SK-N-SH treated with all-trans-retinoic acid at 6 μM for 48 hours (cell line): ENCODE data around the gene C9orf40.

Source experiments
- BACH2 ChIP-seq: fragments of 250-450 bp; sonication (Bioruptor Pico); IDR thresholded peaks from 2 replicates; pipeline ENCODE4 v1.9.0; 2021; ENCODE audit warnings: mild to moderate bottlenecking, borderline replicate concordance
- CSDC2 ChIP-seq: fragments of 250-450 bp; sonication (Bioruptor Pico); IDR thresholded peaks from 2 replicates; pipeline ENCODE4 v1.5.0; 2020; ENCODE audit warnings: mild to moderate bottlenecking, moderate library complexity
- OSR1 ChIP-seq: fragments of 250-450 bp; sonication (Bioruptor Pico); IDR thresholded peaks from 2 replicates; pipeline ENCODE4 v1.8.0; 2022; ENCODE audit warnings: moderate library complexity, mild to moderate bottlenecking, inconsistent platforms
- PATZ1 ChIP-seq: fragments of 250-450 bp; sonication (Bioruptor Pico); IDR thresholded peaks from 2 replicates; pipeline ENCODE4 v1.8.0; 2020; ENCODE audit warnings: mild to moderate bottlenecking, moderate library complexity, borderline replicate concordance
- POU6F1 ChIP-seq: fragments of 250-450 bp; sonication (Bioruptor Pico); IDR thresholded peaks from 2 replicates; pipeline ENCODE4 v1.8.0; 2021; ENCODE audit warnings: low read depth, mild to moderate bottlenecking, moderate library complexity, borderline replicate concordance
- PPARA ChIP-seq: fragments of 250-450 bp; sonication (Bioruptor Pico); IDR thresholded peaks from 2 replicates; pipeline ENCODE4 v1.5.0; 2020; ENCODE audit warnings: mild to moderate bottlenecking, borderline replicate concordance
- SNAI2 ChIP-seq: fragments of 250-450 bp; sonication (Bioruptor Pico); IDR thresholded peaks from 2 replicates; pipeline ENCODE4 v1.5.0; 2020; ENCODE audit warnings: mild to moderate bottlenecking, moderate library complexity
- TOX ChIP-seq: fragments of 250-450 bp; sonication (Bioruptor Pico); IDR thresholded peaks from 2 replicates; pipeline ENCODE4 v1.8.0; 2021; ENCODE audit warnings: mild to moderate bottlenecking, moderate library complexity, borderline replicate concordance
- ZC3H10 ChIP-seq: fragments of 250-450 bp; sonication (Bioruptor Pico); IDR thresholded peaks from 2 replicates; pipeline ENCODE4 v1.5.1; 2021; ENCODE audit warnings: mild to moderate bottlenecking, moderate library complexity
- ZFP3 ChIP-seq: fragments of 250-450 bp; sonication (Bioruptor Pico); IDR thresholded peaks from 2 replicates; pipeline ENCODE4 v1.5.0; 2020; ENCODE audit warnings: mild to moderate bottlenecking, moderate library complexity
- ZFP30 ChIP-seq: fragments of 450-650 bp; formaldehyde crosslinking; IDR thresholded peaks from 2 replicates; pipeline ENCODE4 v1.5.0; 2022; ENCODE audit warnings: mild to moderate bottlenecking, moderate library complexity
- ZNF70 ChIP-seq: fragments of 450-650 bp; formaldehyde crosslinking; IDR thresholded peaks from 2 replicates; pipeline ENCODE4 v1.5.0; 2020; ENCODE audit warnings: mild to moderate bottlenecking, moderate library complexity
- ZNF8 ChIP-seq: fragments of 450-650 bp; formaldehyde crosslinking; IDR thresholded peaks from 2 replicates; pipeline ENCODE4 v1.5.0; 2020; ENCODE audit warnings: mild to moderate bottlenecking, moderate library complexity
- TF ChIP-seq, protein P1 (sequence below): fragments of 250-450 bp; sonication (Bioruptor Pico); IDR thresholded peaks from 2 replicates; pipeline ENCODE4 v1.5.1; 2020; ENCODE audit warnings: low read depth, mild to moderate bottlenecking, moderate library complexity

- TF ChIP-seq ZFP3 (no peak), TOX (no peak), SNAI2 (CRISPR knock-in tag) (no peak), POU6F1 (no peak), ZC3H10 (CRISPR knock-in tag) (no peak), ZFP30 (CRISPR knock-in tag) (no peak), PATZ1 (CRISPR knock-in tag) (no peak), ZNF8 (CRISPR knock-in tag) (no peak), PPARA (CRISPR knock-in tag) (no peak), BACH2 (CRISPR knock-in tag) (no peak), ZNF70 (no peak), CSDC2 (CRISPR knock-in tag) (no peak), OSR1 (CRISPR knock-in tag) (no peak)
- TF ChIP-seq, protein P1, sequence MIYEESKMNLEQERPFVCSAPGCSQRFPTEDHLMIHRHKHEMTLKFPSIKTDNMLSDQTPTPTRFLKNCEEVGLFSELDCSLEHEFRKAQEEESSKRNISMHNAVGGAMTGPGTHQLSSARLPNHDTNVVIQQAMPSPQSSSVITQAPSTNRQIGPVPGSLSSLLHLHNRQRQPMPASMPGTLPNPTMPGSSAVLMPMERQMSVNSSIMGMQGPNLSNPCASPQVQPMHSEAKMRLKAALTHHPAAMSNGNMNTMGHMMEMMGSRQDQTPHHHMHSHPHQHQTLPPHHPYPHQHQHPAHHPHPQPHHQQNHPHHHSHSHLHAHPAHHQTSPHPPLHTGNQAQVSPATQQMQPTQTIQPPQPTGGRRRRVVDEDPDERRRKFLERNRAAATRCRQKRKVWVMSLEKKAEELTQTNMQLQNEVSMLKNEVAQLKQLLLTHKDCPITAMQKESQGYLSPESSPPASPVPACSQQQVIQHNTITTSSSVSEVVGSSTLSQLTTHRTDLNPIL (CRISPR knock-in tag) = no peak
These were observed 21.0 kb upstream of the C9orf40 start for GRCh38 chr9:74973714-74974113.
